Prostate gland (tissue), 2 donors: ENCODE measurements around the gene FSIP1.

Experiments
- CTCF ChIP-seq, 4 experiments: fragments of 200-600 bp in 2 of 4; fragments of 450-650 bp in 2 of 4; sonication (generic) in 2 of 4; IDR thresholded peaks; 1 replicate in 3 of 4; 2 replicates in 1 of 4; pipeline ENCODE4 v1.5.1; 2016 to 2019; ENCODE audit warnings: antibody characterized with exemption in 4 of 4, mild to moderate bottlenecking in 2 of 4, moderate library complexity in 2 of 4
- POLR2AphosphoS5 ChIP-seq: sonication (generic); formaldehyde crosslinking; IDR thresholded peaks from one replicate; pipeline ENCODE4 v1.6.1; 2017; ENCODE audit warnings: antibody characterized with exemption

- TF ChIP-seq CTCF (IDR thresholded peaks at IDR 0.05) (no peak), POLR2AphosphoS5 (no peak)
Measured at GRCh38 chr15:39610665-39611064, 172.0 kb downstream of the FSIP1 start.
